Activated B cell treated with CpG ODN at 0.5 μM for 24 hours (primary cell): Measurements from ENCODE around the gene ZFYVE27. TPM values are rescaled to one million over a fixed set of nuclear protein-coding genes. Genes with fewer than 3 reads are reported as not detected.

Experiments used
- ATAC-seq: fragments of 200-7000 bp; cut with Tn5 transposase; one replicate; pipeline ENCODE4 v1.10.0; 2021; ENCODE audit warnings: low read depth, mild to moderate bottlenecking, moderate library complexity
- CTCF ChIA-PET: fragments of 350-600 bp; sonication (Branson Sonifier 250); formaldehyde crosslinking; loops from one replicate; lab custom pipeline; 2021; ENCODE audit warnings: antibody characterized with exemption; lab: Charles Lee
- POLR2A ChIA-PET: fragments of 350-600 bp; sonication (Branson Sonifier 250); formaldehyde crosslinking; loops from one replicate; lab custom pipeline; 2021; ENCODE audit warnings: antibody characterized with exemption; lab: Charles Lee
- DNase-seq: peaks from one replicate; pipeline ENCODE4 v3.0.0; 2022
- H3K27ac Mint-ChIP-seq: one replicate; pipeline ENCODE4 v1.8.0; 2020; ENCODE audit warnings: mixed read lengths
- H3K27me3 Mint-ChIP-seq: one replicate; pipeline ENCODE4 v1.8.0; 2021; ENCODE audit warnings: mixed read lengths
- H3K36me3 Mint-ChIP-seq: one replicate; pipeline ENCODE4 v1.8.0; 2021; ENCODE audit warnings: low read depth, mixed read lengths
- H3K4me1 Mint-ChIP-seq: one replicate; pipeline ENCODE4 v1.8.0; 2021; ENCODE audit warnings: mixed read lengths
- H3K4me3 Mint-ChIP-seq: one replicate; pipeline ENCODE4 v1.8.0; 2020; ENCODE audit warnings: mild to moderate bottlenecking, mixed read lengths
- H3K9me3 Mint-ChIP-seq: one replicate; pipeline ENCODE4 v1.8.0; 2020; ENCODE audit warnings: mixed read lengths
- CTCF ChIP-seq: fragments of 200-600 bp; IDR thresholded peaks from one replicate; pipeline ENCODE4 v1.8.0; 2022; ENCODE audit warnings: antibody characterized with exemption, mild to moderate bottlenecking
- intact Hi-C: fragments of 100-400 bp; cut with micrococcal nuclease; formaldehyde crosslinking; loops from one replicate; pipeline ENCODE4 v1.15.1; 2024
- total RNA-seq: library from RNA; stranded (reverse); gene quantifications from 2 replicates; pipeline ENCODE4 v1.2.3, GENCODE V29; 2022

ZFYVE27 gene
- total RNA-seq, 1 donor from 2014 or later = 65.7 TPM

GRCh38 chr10:97731346-97732051 lies 5.4 kb upstream of the ZFYVE27 start:
- no peaks in the 10 kb centered on the region for H3K9me3 Mint-ChIP-seq
- no peaks in the 10 kb centered on the region for H3K36me3 Mint-ChIP-seq
- no peak overlapping the region for H3K27ac Mint-ChIP-seq
- peaks cover 8% of the 10 kb centered on the region for H3K27me3 Mint-ChIP-seq
- POLR2A ChIA-PET = interaction anchor here (0.9 kb wide), 1 partner anchor 18 kb away, joined by 3 read pairs; the partner anchor contains the start of gene MARVELD1
- H3K4me3 Mint-ChIP-seq = no peak overlapping the region
- peak; percentile 75 for ATAC-seq
- peaks cover 5% of the 10 kb centered on the region for H3K4me1 Mint-ChIP-seq
- no peak for DNase-seq
- TF ChIP-seq CTCF = no peak
- intact Hi-C loops = loop anchor here (1.0 to 10.0 kb wide), 7 partner anchors 17 to 324 kb away; partner anchors contain the start of genes ANKRD2, MMS19 and UBTD1
- CTCF ChIA-PET = interaction anchor here (0.6 to 6.2 kb wide), 14 partner anchors 15 to 1548 kb away, joined by 3 to 86 read pairs (median 4); partner anchors contain the start of genes AVPI1 and MARVELD1

- Mint-ChIP-seq H3K27ac (no peak overlapping the region), H3K4me1 (peaks cover 10% of the 10 kb centered on the region), H3K27me3 (peaks cover 8% of the 10 kb centered on the region), H3K36me3 (peaks cover 3% of the 10 kb centered on the region), H3K9me3 (no peaks in the 10 kb centered on the region), H3K4me3 (no peak overlapping the region)
- intact Hi-C loops = loop anchor here (10.0 kb wide), 1 partner anchor 237 kb away; the partner anchor contains the start of genes MMS19 and UBTD1
- POLR2A ChIA-PET = interaction anchor here (0.9 kb wide), 1 partner anchor 18 kb away, joined by 3 read pairs; the partner anchor contains the start of gene MARVELD1
- DNase-seq = no peak
- no peak for ATAC-seq
- no peak for TF ChIP-seq CTCF
- CTCF ChIA-PET = interaction anchor here (0.6 to 6.2 kb wide), 9 partner anchors 20 to 1547 kb away, joined by 3 to 86 read pairs (median 9); partner anchors contain the start of gene AVPI1
These were observed 4.9 kb upstream of the ZFYVE27 start for GRCh38 chr10:97732052-97732359.

GRCh38 chr10:97733256-97733655 lies 3.7 kb upstream of the ZFYVE27 start:
- Mint-ChIP-seq H3K9me3 (no peaks in the 10 kb centered on the region), H3K27me3 (peaks cover 6% of the 10 kb centered on the region), H3K4me1 (peaks cover 19% of the 10 kb centered on the region), H3K27ac (no peak overlapping the region), H3K36me3 (peaks cover 9% of the 10 kb centered on the region), H3K4me3 (no peak overlapping the region)
- intact Hi-C loops = loop anchor here (10.0 kb wide), 1 partner anchor 238 kb away; the partner anchor contains the start of genes MMS19 and UBTD1
- no peak for DNase-seq
- CTCF ChIA-PET = interaction anchor here (0.6 to 6.2 kb wide), 6 partner anchors 14 to 160 kb away, joined by 3 to 86 read pairs (median 28); partner anchors contain the start of genes ANKRD2 and AVPI1
- POLR2A ChIA-PET = no interaction called here
- no peak for TF ChIP-seq CTCF
- no peak for ATAC-seq

GRCh38 chr10:97734021-97734420 lies 2.9 kb upstream of the ZFYVE27 start:
- ATAC-seq (no peak), DNase-seq (no peak)
- ChIA-PET POLR2A (no interaction called here), CTCF (interaction anchor here (0.6 to 6.2 kb wide), 4 partner anchors 14 to 57 kb away, joined by 3 to 86 read pairs (median 30); no protein-coding TSS in a partner anchor)
- TF ChIP-seq CTCF = no peak
- Mint-ChIP-seq H3K27me3 (peaks cover 6% of the 10 kb centered on the region), H3K27ac (no peak overlapping the region), H3K9me3 (no peaks in the 10 kb centered on the region), H3K4me1 (peaks cover 24% of the 10 kb centered on the region), H3K4me3 (no peak overlapping the region), H3K36me3 (peaks cover 11% of the 10 kb centered on the region)
- intact Hi-C loops = loop anchor here (10.0 kb wide), 1 partner anchor 239 kb away; the partner anchor contains the start of genes MMS19 and UBTD1
